ENCODE results near the gene CLASP1. TPM values are rescaled to one million over a fixed set of nuclear protein-coding genes. Genes with fewer than 3 reads are reported as not detected.
A peak's percentile ranks its signal among the peaks of the same experiment; 100 is the strongest.
"Not testable (repeated sequence)": the region's sequence is repeated elsewhere in the genome, so short reads cannot be mapped to it uniquely, and the experiment has no call there.

CLASP1 gene
- total and polyA plus RNA-seq, 2 of the 8 experiments (the other 6 are each of a cell fraction or from before 2014, with no cell fraction given), result 7.3 to 53.9 TPM

GRCh38 chr2:121478358-121478995, 170.8 kb downstream of the CLASP1 start:
- POLR2A ChIA-PET (ENCODE audit: partially characterized antibody), result interaction anchor here (0.7 kb wide), 1 partner anchor 42 kb away, joined by 3 read pairs; no protein-coding TSS in a partner anchor
- H2AFZ ChIP-seq (ENCODE audit: low read length); H3K4me3 ChIP-seq (ENCODE audit: extremely low read depth in 1 of 4, insufficient read depth in 2 of 4, low read depth in 3 of 4, low read length in 4 of 4); H3K23me2 ChIP-seq (ENCODE audit: low read depth, low read length); H4K5ac ChIP-seq (ENCODE audit: insufficient read length, low read depth, low read length); H4K20me1 ChIP-seq (replicated peaks in 1 of 2; ENCODE audit: control insufficient read depth in 1 of 2, insufficient read depth in 2 of 2, low read length in 2 of 2); H3K18ac ChIP-seq (ENCODE audit: extremely low read depth, low read length); FAIRE-seq; DNase-seq (ENCODE audit: low read depth in 1 of 2, low spot score in 2 of 2); H2AK5ac ChIP-seq (ENCODE audit: low read depth, low read length); H4K8ac ChIP-seq (ENCODE audit: extremely low read depth, insufficient read depth, low read length); H4K91ac ChIP-seq (replicated peaks; ENCODE audit: insufficient read length, low read length); H3K27ac ChIP-seq (ENCODE audit: low read depth, low read length); H3K36me3 ChIP-seq (ENCODE audit: control insufficient read depth in 2 of 4, insufficient read depth in 4 of 4, low read length in 3 of 4); H3K9ac ChIP-seq (replicated peaks in 1 of 4; ENCODE audit: extremely low read depth in 1 of 4, low read depth in 3 of 4, low read length in 3 of 4); H3K4ac ChIP-seq (replicated peaks; ENCODE audit: insufficient read length, low read depth, low read length); CTCF ChIA-PET (ENCODE audit: partially characterized antibody); H2BK15ac ChIP-seq (ENCODE audit: low read length); H2BK120ac ChIP-seq (replicated peaks; ENCODE audit: low read depth, low read length); H3K4me2 ChIP-seq (ENCODE audit: insufficient read depth in 1 of 2, low read depth in 2 of 2, low read length in 2 of 2); H2BK20ac ChIP-seq (ENCODE audit: low read length); H2BK12ac ChIP-seq (ENCODE audit: low read depth, low read length); H2BK5ac ChIP-seq (ENCODE audit: low read depth, low read length); H3K14ac ChIP-seq (ENCODE audit: insufficient read length); H3K27me3 ChIP-seq (replicated peaks in 1 of 4; ENCODE audit: control insufficient read depth in 3 of 4, extremely low read depth in 1 of 4, insufficient read depth in 3 of 4, low read length in 3 of 4); H3K4me1 ChIP-seq (replicated peaks in 1 of 4; ENCODE audit: control insufficient read depth in 3 of 4, insufficient read depth in 4 of 4, low read length in 3 of 4); H3K23ac ChIP-seq (ENCODE audit: insufficient read length); H3K9me3 ChIP-seq (ENCODE audit: insufficient read depth in 2 of 2, low read depth in 1 of 2, low read length in 1 of 2): not testable (repeated sequence)
- peaks cover 0 to 16% of the 10 kb centered on the region in 2 experiments; a peak in 1 of 4 replicates for H3K79me2 ChIP-seq (ENCODE audit: control insufficient read depth in 1 of 2, insufficient read depth in 2 of 2, low read length in 2 of 2)
- 88% methylated on average over 6 of the region's 7 CpGs; no CpG with 5 or more reads in 1 of the 2 experiments for WGBS, 2 experiments (ENCODE audit: extremely low coverage in 1 of 2, insufficient coverage in 1 of 2, insufficient read length in 1 of 2, insufficient replicate concordance in 2 of 2, low coverage in 1 of 2, low lambda C conversion rate in 2 of 2, missing lambda C conversion rate in 1 of 2)
- H3K79me1 ChIP-seq (ENCODE audit: low read depth, low read length), result peaks cover 13% of the 10 kb centered on the region
- peak overlapping the region; percentile 95 for H3K56ac ChIP-seq (replicated peaks; ENCODE audit: insufficient read length, low read depth, low read length)

Data from H1 (cell line).